GM19099 (cell line): ENCODE measurements around the gene TSLP.
A peak's percentile ranks its signal among the peaks of the same experiment; 100 is the strongest.

ENCODE experiments used
- POLR2A ChIP-seq: IDR thresholded peaks from 3 replicates; pipeline ENCODE4 v1.6.1; 2011; ENCODE audit warnings: low read depth; ENCODE audit not compliant: insufficient read length; ENCODE audit errors: extremely low read depth

The TSLP gene

GRCh38 chr5:111077678-111078077 is 6.2 kb downstream of the TSLP start:
- no peak for TF ChIP-seq POLR2A

- no peak for TF ChIP-seq POLR2A
These were observed 8.3 kb downstream of the TSLP start for GRCh38 chr5:111079846-111080245.

GRCh38 chr5:111083323-111083722 is 11.8 kb downstream of the TSLP start:
- no peak for TF ChIP-seq POLR2A

GRCh38 chr5:111092062-111092853 is 20.7 kb downstream of the TSLP start, which contains the start of gene WDR36:
Gene WDR36 (plus strand): TSS chr5:111092348. CDS start chr5:111092457, 109 bp downstream.
- TF ChIP-seq POLR2A = peak; percentile 87

GRCh38 chr5:111095982-111096381 is 24.5 kb downstream of the TSLP start:
- TF ChIP-seq POLR2A = no peak

GRCh38 chr5:111099058-111099778 is 27.7 kb downstream of the TSLP start:
- TF ChIP-seq POLR2A = no peak

GRCh38 chr5:111106320-111106948 is 34.9 kb downstream of the TSLP start:
- TF ChIP-seq POLR2A = no peak

- TF ChIP-seq POLR2A = no peak
These were observed 35.9 kb downstream of the TSLP start for GRCh38 chr5:111107371-111107770.

GRCh38 chr5:111111956-111112355 is 40.4 kb downstream of the TSLP start:
- TF ChIP-seq POLR2A = no peak

GRCh38 chr5:111113678-111114077 is 42.2 kb downstream of the TSLP start:
- TF ChIP-seq POLR2A = no peak

GRCh38 chr5:111115229-111115628 is 43.7 kb downstream of the TSLP start:
- no peak for TF ChIP-seq POLR2A

- TF ChIP-seq POLR2A = no peak
These were observed 45.0 kb downstream of the TSLP start for GRCh38 chr5:111116550-111116949.

GRCh38 chr5:111117136-111117535 is 45.6 kb downstream of the TSLP start:
- no peak for TF ChIP-seq POLR2A

GRCh38 chr5:111119221-111119620 is 47.7 kb downstream of the TSLP start:
- TF ChIP-seq POLR2A = no peak

GRCh38 chr5:111119856-111120255 is 48.3 kb downstream of the TSLP start:
- TF ChIP-seq POLR2A = no peak

- TF ChIP-seq POLR2A = no peak
These were observed 49.4 kb downstream of the TSLP start for GRCh38 chr5:111120911-111121310.

- no peak for TF ChIP-seq POLR2A
These were observed 50.4 kb downstream of the TSLP start for GRCh38 chr5:111121926-111122325.

GRCh38 chr5:111122398-111122797 is 50.9 kb downstream of the TSLP start:
- TF ChIP-seq POLR2A = no peak
